HG03558 (cell line): ENCODE results near the gene RINL.

Experiments
- ATAC-seq: cut with Tn5 transposase; IDR thresholded peaks from one replicate; pipeline ENCODE4 v1.9.1; 2021; ENCODE audit warnings: moderate number of reproducible peaks; ENCODE audit not compliant: unreplicated experiment; ENCODE audit errors: extremely low read depth

Gene RINL

DNA sequence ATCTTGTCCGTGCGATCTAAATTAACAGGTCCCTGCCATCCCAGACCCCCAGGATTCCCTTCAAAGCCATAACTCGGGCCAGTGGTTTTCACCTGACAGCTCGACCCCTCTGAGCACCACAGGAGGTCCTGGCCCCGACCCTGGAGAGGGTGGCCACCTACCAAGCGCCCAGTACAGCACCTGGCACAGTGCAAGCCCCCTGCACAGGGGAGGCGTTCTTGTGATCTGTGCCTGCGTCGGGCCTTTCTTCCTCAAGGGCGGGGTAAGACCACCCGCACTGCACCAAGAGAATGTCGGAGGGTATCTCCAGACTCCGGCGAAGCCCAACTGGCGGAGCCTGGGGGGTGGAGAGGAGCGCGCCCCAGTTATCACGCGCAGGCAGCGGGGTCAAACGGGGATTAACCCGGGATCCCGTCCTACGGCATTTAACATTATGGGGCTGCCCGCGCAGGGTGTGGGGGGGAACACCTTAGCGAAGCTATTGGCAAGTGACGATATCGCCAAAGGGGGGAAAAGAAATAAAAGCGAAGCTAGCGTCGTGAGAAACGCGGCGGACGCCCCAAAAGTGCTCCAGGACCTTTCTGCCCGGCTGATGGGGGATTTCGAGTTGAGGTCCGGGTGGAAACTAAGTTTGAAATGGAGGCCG, 27.0 kb downstream of the RINL start:
- no peak for ATAC-seq

- peak; percentile 61 for ATAC-seq
These were observed 27.6 kb downstream of the RINL start for GRCh38 chr19:38850436-38850975.

GRCh38 chr19:38849860-38850435, 28.1 kb downstream of the RINL start, which contains the start of gene HNRNPL:
Gene HNRNPL (minus strand): TSS chr19:38849986. CDS start chr19:38849966, 20 bp downstream.
- peak; percentile 28 for ATAC-seq

DNA sequence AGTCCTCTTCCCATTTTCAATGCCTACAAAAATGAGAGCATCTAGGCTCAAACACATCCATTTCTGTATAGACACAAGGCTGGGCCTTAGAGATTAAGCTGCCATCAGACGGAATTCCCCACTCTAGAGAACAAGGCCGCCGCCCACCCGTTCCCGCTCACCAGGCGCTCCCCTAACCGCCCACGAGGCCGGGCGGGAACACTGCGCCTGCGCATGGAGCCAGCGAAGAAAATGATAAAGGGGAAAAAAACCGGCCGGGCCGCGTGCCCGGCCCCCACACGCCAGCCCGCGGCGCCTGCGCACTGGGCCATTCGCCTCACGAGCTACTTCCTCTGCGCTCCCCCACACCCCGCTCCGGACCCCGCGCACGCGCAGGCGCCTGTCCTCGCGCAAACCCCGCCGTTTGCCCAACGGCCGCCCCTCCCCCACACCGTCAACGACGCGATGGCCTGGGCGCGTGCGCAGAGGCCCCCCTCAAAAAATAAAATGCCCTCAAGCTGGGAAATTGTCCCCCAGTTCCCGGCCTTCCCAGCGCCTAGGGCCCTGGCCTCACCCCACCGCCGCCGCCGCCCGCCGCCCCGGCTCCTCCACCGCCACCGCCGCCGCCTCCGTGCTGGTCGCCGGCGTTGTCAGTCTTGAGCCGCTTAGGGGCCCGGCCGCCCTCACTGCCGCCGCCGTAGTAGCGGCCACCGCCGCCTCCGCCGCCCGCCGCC, 28.8 kb downstream of the RINL start:
- ATAC-seq: no peak

- ATAC-seq: no peak
These were observed 29.6 kb downstream of the RINL start for GRCh38 chr19:38848299-38849146.

- no peak for ATAC-seq
These were observed 32.0 kb downstream of the RINL start for GRCh38 chr19:38846097-38846496.

DNA sequence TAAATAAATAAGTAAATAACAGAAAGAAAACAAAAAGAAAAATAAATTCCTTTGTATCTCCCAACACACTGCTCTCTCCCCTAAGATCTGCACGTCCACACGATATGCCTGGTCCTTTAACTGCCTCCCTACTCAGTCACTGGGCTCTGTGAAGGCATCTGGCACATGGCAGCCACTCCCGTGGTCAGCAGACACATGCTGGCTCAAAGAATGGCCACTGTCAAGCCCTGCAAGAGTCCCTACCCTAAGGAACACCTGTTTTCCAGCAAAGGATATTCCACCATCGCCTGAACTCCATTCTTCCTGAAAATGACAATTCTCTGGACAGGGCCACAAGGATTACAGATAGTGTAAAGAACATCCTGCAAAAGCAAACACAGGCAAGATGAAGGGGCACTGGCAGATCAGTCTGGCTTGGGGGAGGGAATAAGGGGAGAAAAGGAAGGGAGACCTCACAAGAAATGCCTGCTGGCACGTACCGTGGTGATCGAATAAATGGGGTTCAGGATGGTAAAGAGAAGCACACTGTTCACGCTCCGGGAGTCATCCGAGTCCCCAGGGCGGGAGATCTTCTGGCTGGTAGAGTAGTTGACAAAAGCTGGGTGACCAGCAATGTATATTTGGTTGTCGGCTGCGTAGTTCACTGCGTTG, 32.6 kb downstream of the RINL start:
- ATAC-seq: no peak

- ATAC-seq: no peak
These were observed 33.9 kb downstream of the RINL start for GRCh38 chr19:38844093-38844686.

DNA sequence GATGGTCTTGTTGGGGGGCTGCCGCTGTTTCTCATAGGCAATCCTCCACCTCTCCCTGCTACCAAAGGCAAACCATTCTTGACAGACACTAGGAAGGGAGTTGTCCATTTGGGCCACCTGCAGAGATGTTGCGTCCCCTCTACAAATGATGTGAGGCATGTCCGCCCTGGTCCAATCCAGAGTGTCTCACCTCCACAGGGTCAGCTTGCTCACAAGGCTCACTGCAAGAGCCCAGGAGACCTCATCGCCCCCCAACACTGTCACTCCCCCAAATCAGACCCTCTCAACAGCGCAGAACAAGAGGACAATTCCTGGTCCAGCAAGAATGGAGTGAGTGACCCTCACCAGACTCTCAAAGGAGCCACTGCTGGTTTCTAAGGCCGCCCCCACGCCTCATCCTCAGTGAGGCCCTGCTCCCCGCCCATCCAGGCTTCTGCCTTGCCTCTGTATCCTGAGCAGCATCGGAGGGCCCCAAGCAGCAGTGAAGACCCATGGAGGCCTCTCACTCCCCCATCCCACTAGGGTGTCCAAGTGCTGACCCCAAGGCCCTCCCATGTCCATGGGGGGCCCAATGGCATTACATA, 34.8 kb downstream of the RINL start:
- ATAC-seq: no peak

GRCh38 chr19:38842439-38843174, 35.5 kb downstream of the RINL start:
- ATAC-seq: no peak

- ATAC-seq: no peak
These were observed 36.2 kb downstream of the RINL start for GRCh38 chr19:38841787-38842438.

- ATAC-seq: no peak
These were observed 36.8 kb downstream of the RINL start for GRCh38 chr19:38841180-38841766.

DNA sequence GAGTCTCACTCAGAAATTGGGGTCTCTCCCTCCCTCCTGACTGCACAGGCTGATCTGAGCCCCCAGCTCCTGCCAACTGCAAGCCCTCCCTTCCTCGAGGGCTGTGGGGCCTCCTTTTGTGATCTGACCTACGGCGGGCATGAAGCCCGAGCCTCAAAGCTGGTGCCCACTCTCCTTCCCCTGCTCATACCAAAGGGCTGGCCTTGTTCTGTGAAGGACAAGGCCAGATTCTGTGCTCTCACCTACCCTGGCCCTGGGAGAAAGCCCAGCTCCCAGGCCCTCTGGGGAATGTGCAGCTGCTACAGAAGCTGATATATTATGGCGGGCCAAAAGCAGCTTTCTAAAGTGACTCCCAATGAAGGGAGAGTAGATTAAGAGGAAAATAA, 37.5 kb downstream of the RINL start:
- no peak for ATAC-seq

- no peak for ATAC-seq
These were observed 38.1 kb downstream of the RINL start for GRCh38 chr19:38839816-38840582.

GRCh38 chr19:38838986-38839761, 38.9 kb downstream of the RINL start:
- ATAC-seq: no peak
